ENCODE results near the gene USP25. TPM values are rescaled to one million over a fixed set of nuclear protein-coding genes. Genes with fewer than 3 reads are reported as not detected.

The USP25 gene
- total RNA-seq, 2 experiments from 2014 or later, result 34.1 to 34.6 TPM

DNA sequence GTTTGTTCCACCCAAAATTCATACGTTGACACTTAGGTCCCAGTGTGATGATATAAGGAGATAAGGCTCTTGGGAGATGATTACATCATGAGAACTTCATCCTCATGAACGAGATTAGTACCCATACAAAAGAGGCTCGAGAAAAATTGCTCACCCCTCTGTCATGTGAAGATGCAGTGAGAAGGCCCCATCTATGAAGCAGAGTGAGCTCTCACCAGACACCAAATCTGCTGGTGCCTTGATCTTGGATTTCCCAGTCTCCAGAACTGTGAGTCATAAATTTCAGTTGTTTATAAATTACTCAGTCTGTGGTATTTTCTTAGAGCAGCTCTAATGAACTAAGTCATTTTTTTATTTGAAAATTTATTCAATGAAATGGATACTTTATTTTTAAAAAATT is 42.6 kb upstream of the USP25 start:
- DNase-seq (no peak), ATAC-seq (no peak)
- TF ChIP-seq, protein P1, sequence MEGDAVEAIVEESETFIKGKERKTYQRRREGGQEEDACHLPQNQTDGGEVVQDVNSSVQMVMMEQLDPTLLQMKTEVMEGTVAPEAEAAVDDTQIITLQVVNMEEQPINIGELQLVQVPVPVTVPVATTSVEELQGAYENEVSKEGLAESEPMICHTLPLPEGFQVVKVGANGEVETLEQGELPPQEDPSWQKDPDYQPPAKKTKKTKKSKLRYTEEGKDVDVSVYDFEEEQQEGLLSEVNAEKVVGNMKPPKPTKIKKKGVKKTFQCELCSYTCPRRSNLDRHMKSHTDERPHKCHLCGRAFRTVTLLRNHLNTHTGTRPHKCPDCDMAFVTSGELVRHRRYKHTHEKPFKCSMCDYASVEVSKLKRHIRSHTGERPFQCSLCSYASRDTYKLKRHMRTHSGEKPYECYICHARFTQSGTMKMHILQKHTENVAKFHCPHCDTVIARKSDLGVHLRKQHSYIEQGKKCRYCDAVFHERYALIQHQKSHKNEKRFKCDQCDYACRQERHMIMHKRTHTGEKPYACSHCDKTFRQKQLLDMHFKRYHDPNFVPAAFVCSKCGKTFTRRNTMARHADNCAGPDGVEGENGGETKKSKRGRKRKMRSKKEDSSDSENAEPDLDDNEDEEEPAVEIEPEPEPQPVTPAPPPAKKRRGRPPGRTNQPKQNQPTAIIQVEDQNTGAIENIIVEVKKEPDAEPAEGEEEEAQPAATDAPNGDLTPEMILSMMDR (IDR thresholded peaks at IDR 0.05), result no peak
- intact Hi-C loops (cut with micrococcal nuclease), result no loop called here
- POLR2A ChIA-PET, result no interaction called here
- Mint-ChIP-seq H3K36me3 (ENCODE audit: low read depth) (no peaks in the 10 kb centered on the region), H3K27me3 (peaks cover 3% of the 10 kb centered on the region), H3K27ac (no peak overlapping the region), H3K9me3 (no peaks in the 10 kb centered on the region), H3K4me3 (no peak overlapping the region), H3K4me1 (ENCODE audit: low read depth) (peaks cover 11% of the 10 kb centered on the region)
- CTCF ChIA-PET, result no interaction called here

DNA sequence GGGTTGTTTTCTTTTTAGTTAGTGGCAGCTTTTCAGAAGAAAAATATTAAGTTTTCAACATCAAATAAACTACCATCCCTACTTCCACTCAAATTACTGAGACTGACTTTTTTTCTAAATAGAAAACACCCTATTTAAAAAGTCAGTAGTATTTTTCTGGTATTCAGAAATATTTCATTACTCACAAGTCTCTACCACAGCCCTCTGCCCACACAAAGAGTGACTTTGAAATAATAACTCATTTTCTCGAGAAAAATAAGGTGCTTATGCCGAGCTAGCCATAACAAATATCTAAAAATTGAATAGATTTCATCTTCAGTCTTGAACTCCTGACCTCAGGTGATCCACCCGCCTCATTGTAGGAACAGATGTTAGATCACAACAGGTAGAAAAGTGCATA is 41.8 kb upstream of the USP25 start:
- intact Hi-C loops (cut with micrococcal nuclease), result no loop called here
- ChIA-PET POLR2A (no interaction called here), CTCF (no interaction called here)
- ATAC-seq, result no peak
- Mint-ChIP-seq H3K9me3 (no peaks in the 10 kb centered on the region), H3K36me3 (ENCODE audit: low read depth) (no peaks in the 10 kb centered on the region), H3K4me3 (no peak overlapping the region), H3K27ac (no peak overlapping the region), H3K27me3 (peaks cover 3% of the 10 kb centered on the region), H3K4me1 (ENCODE audit: low read depth) (peaks cover 4% of the 10 kb centered on the region)
- TF ChIP-seq, protein P1 (IDR thresholded peaks at IDR 0.05), result no peak
- no peak for DNase-seq

DNA sequence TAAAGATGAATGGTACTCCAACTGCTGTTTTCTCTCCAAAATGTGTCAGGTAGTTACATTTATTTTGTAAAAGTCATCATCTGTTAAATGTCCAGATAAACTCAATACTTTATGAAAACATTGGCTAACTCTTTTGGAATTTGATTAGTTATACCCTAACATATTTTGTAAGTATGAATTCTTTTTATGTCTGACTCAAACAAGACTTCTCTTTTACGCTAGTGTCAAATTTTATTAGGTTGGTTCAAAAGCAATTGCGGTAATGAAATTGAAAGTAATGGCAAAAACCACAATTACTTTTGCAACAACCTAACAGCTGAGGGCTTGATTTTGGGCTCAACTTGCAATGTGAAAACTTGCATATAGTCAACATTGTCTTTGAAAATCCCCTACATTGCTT is 41.0 kb upstream of the USP25 start:
- Mint-ChIP-seq H3K27me3 (peaks cover 3% of the 10 kb centered on the region), H3K27ac (no peak overlapping the region), H3K9me3 (no peaks in the 10 kb centered on the region), H3K36me3 (ENCODE audit: low read depth) (no peaks in the 10 kb centered on the region), H3K4me3 (no peak overlapping the region), H3K4me1 (ENCODE audit: low read depth) (peaks cover 2% of the 10 kb centered on the region)
- ChIA-PET POLR2A (no interaction called here), CTCF (no interaction called here)
- no peak for DNase-seq
- TF ChIP-seq, protein P1 (IDR thresholded peaks at IDR 0.05), result no peak
- intact Hi-C loops (cut with micrococcal nuclease), result no loop called here
- no peak for ATAC-seq

DNA sequence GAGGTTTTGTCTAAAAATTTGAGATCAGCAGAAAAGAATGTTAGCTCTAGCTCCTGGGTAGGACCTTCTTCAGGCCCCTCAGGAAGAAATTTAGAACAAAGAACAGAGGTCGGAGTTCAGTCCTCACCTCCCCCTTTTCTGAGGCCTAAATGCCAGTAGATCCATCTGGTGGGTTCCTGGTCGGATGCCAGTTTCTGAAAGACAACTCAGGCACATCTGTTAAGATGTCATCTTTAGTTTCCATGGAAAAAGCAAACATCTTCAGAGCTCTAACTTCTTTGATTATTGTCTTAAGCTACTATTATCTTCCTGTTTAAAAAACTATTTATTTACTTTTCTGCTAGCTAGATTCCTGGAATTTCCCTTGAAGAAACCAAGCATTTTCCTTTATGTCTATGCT is 37.1 kb upstream of the USP25 start:
- TF ChIP-seq, protein P1 (IDR thresholded peaks at IDR 0.05), result no peak
- POLR2A ChIA-PET, result no interaction called here

DNA sequence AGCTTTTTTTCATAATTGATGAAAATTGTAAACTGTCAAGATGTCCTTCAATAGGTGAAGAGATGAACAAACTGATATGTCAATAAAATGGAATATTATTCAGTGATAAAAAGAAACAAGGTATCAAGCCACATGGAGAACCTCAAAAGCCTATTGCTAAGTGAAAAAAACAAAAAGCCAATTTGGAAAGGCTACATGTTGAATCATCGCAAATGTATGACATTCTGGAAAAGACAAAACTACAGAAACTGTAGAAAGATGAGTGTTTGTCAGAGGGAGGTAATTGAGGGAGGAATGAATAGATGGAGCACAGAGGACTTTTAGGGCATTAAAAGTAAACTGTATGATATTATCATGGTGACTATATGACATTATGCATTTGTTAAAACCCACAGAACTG is 34.5 kb upstream of the USP25 start:
- H3K4me3 Mint-ChIP-seq, result no peak overlapping the region
- no peaks in the 10 kb centered on the region for H3K36me3 Mint-ChIP-seq (ENCODE audit: low read depth)
- intact Hi-C loops (cut with micrococcal nuclease), result no loop called here
- POLR2A ChIA-PET, result no interaction called here
- peaks cover 3% of the 10 kb centered on the region for H3K27me3 Mint-ChIP-seq
- TF ChIP-seq, protein P1 (IDR thresholded peaks at IDR 0.05), result no peak
- no peaks in the 10 kb centered on the region for H3K9me3 Mint-ChIP-seq
- no peak for DNase-seq
- no peak for ATAC-seq
- no peak overlapping the region for H3K27ac Mint-ChIP-seq
- H3K4me1 Mint-ChIP-seq (ENCODE audit: low read depth), result no peaks in the 10 kb centered on the region
- CTCF ChIA-PET, result interaction anchor here (1.8 kb wide), 1 partner anchor 12 kb away, joined by 3 read pairs; no protein-coding TSS in a partner anchor

More for the DNA sequence above, 37.1 kb upstream of the USP25 start:
- CTCF ChIA-PET, result interaction anchor here (1.0 kb wide), 1 partner anchor 134 kb away, joined by 3 read pairs; no protein-coding TSS in a partner anchor
- ATAC-seq, result no peak
- Mint-ChIP-seq H3K36me3 (ENCODE audit: low read depth) (no peaks in the 10 kb centered on the region), H3K4me1 (ENCODE audit: low read depth) (peaks cover 2% of the 10 kb centered on the region), H3K27ac (no peak overlapping the region), H3K4me3 (no peak overlapping the region), H3K27me3 (peaks cover 3% of the 10 kb centered on the region), H3K9me3 (no peaks in the 10 kb centered on the region)
- DNase-seq, result no peak
- intact Hi-C loops (cut with micrococcal nuclease), result no loop called here

Data from activated CD8-positive, alpha-beta T cell treated with anti-CD3 and anti-CD28 coated beads for 36 hours (primary cell).